NCI-H2171 treated with DMSO at 0.1 percent for 48 hours (cell line): ENCODE measurements around the gene TIMM17A.

Experiments
- DNase-seq: peaks from one replicate; lab custom pipeline; 2025; lab: John Stamatoyannopoulos, UW

The TIMM17A gene

GRCh38 chr1:201955009-201955728 lies at the start of gene TIMM17A:
Gene TIMM17A, plus strand, starts transcription at chr1:201955503. Its CDS starts 24 bp downstream, at chr1:201955527.
- peak; percentile 93 for DNase-seq

- DNase-seq = peak; percentile 51
Observed at GRCh38 chr1:201906336-201906735, 49.0 kb upstream of the TIMM17A start.

- DNase-seq = no peak
Observed at GRCh38 chr1:201907621-201908020, 47.7 kb upstream of the TIMM17A start.

GRCh38 chr1:201911826-201912571 lies 43.3 kb upstream of the TIMM17A start:
- no peak for DNase-seq

GRCh38 chr1:201912832-201913231 lies 42.5 kb upstream of the TIMM17A start:
- no peak for DNase-seq

GRCh38 chr1:201914456-201915235 lies 40.7 kb upstream of the TIMM17A start:
- peak; percentile 26 for DNase-seq

GRCh38 chr1:201916649-201917249 lies 38.6 kb upstream of the TIMM17A start:
- peak; percentile 23 for DNase-seq

GRCh38 chr1:201917362-201918033 lies 37.8 kb upstream of the TIMM17A start:
- no peak for DNase-seq

GRCh38 chr1:201918343-201918742 lies 37.0 kb upstream of the TIMM17A start:
- no peak for DNase-seq

GRCh38 chr1:201921952-201922558 lies 33.2 kb upstream of the TIMM17A start:
- no peak for DNase-seq

GRCh38 chr1:201925301-201925567 lies 30.1 kb upstream of the TIMM17A start:
- peak; percentile 44 for DNase-seq

GRCh38 chr1:201925981-201926645 lies 29.2 kb upstream of the TIMM17A start:
- peak; percentile 97 for DNase-seq

- DNase-seq = no peak
Observed at GRCh38 chr1:201928266-201928665, 27.0 kb upstream of the TIMM17A start.

- DNase-seq = no peak
Observed at GRCh38 chr1:201930137-201930536, 25.2 kb upstream of the TIMM17A start.

GRCh38 chr1:201930803-201931202 lies 24.5 kb upstream of the TIMM17A start:
- no peak for DNase-seq

GRCh38 chr1:201933840-201934430 lies 21.4 kb upstream of the TIMM17A start:
- peak; percentile 17 for DNase-seq

- no peak for DNase-seq
Observed at GRCh38 chr1:201937624-201938213, 17.6 kb upstream of the TIMM17A start.

- DNase-seq = no peak
Observed at GRCh38 chr1:201938440-201939035, 16.8 kb upstream of the TIMM17A start.

- DNase-seq = no peak
Observed at GRCh38 chr1:201939148-201939547, 16.2 kb upstream of the TIMM17A start.

GRCh38 chr1:201939574-201939973 lies 15.7 kb upstream of the TIMM17A start:
- DNase-seq = no peak
